Spleen (tissue), 11 donors: ENCODE measurements around the gene ACOD1. TPM values are rescaled to one million over a fixed set of nuclear protein-coding genes. Genes with fewer than 3 reads are reported as not detected.
"Not testable (repeated sequence)": the region's sequence is repeated elsewhere in the genome, so short reads cannot be mapped to it uniquely, and the experiment has no call there.

Source experiments
- DNase-seq: peaks from one replicate; pipeline ENCODE4 v3.0.0-alpha.2; 2020
- H3K27ac ChIP-seq, 8 donors: fragments of 200-600 bp; sonication (generic) in 7 of 8; 1 replicate in 4 of 8; 2 replicates in 4 of 8; pipeline versions ENCODE4 v1.5.0 to v1.8.0; 2016 to 2021; ENCODE audit warnings: inconsistent platforms in 4 of 8, mild to moderate bottlenecking in 4 of 8, moderate library complexity in 1 of 8
- H3K27me3 ChIP-seq, 7 donors: fragments of 200-600 bp; sonication (generic) in 6 of 7; replicated peaks in 1 of 7; 1 replicate in 4 of 7; 2 replicates in 3 of 7; pipeline versions ENCODE4 v1.5.0 to v1.8.0; 2016 to 2021; ENCODE audit warnings: inconsistent platforms in 3 of 7, mild to moderate bottlenecking in 1 of 7
- H3K36me3 ChIP-seq, 6 donors: fragments of 200-600 bp; sonication (generic) in 5 of 6; 1 replicate in 4 of 6; 2 replicates in 2 of 6; pipeline versions ENCODE4 v1.5.0 to v1.8.0; 2016 to 2021; ENCODE audit warnings: inconsistent platforms in 2 of 6
- H3K4me1 ChIP-seq, 6 donors: fragments of 200-600 bp; sonication (generic) in 5 of 6; 1 replicate in 3 of 6; 2 replicates in 3 of 6; pipeline versions ENCODE4 v1.5.0 to v1.8.0; 2016 to 2021; ENCODE audit warnings: inconsistent platforms in 3 of 6
- H3K4me3 ChIP-seq, 8 donors: fragments of 200-600 bp; sonication (generic) in 7 of 8; 1 replicate in 4 of 8; 2 replicates in 4 of 8; pipeline versions ENCODE4 v1.5.0 to v1.8.0; 2016 to 2021; ENCODE audit warnings: inconsistent platforms in 4 of 8, mild to moderate bottlenecking in 4 of 8, moderate library complexity in 2 of 8
- H3K9me3 ChIP-seq, 8 donors: fragments of 200-600 bp; sonication (generic) in 7 of 8; 1 replicate in 4 of 8; 2 replicates in 4 of 8; pipeline versions ENCODE4 v1.5.0 to v1.8.0; 2016 to 2021; ENCODE audit warnings: inconsistent platforms in 4 of 8
- POLR2A ChIP-seq, 3 donors: fragments of 450-650 bp; IDR thresholded peaks; one replicate each; pipeline ENCODE4 v1.5.1; 2017; ENCODE audit warnings: antibody characterized with exemption in 3 of 3, mild to moderate bottlenecking in 1 of 3
- POLR2AphosphoS5 ChIP-seq, 3 donors: sonication (generic); formaldehyde crosslinking; IDR thresholded peaks; one replicate each; pipeline ENCODE4 v1.5.1; 2017; ENCODE audit warnings: antibody characterized with exemption in 3 of 3
- WGBS, 5 donors: extraction: QIAGEN DNeasy Blood & Tissue Kit in 3 of 5; methylation state at CpG; one replicate each; pipeline versions ENCODE4 v1.1.5 to v1.1.7; 2013 to 2018; 5-methylcytosine and 5-hydroxymethylcytosine counted together
- intact Hi-C: fragments of 100-400 bp; cut with DNase I; formaldehyde crosslinking; loops from one replicate; pipeline ENCODE4 v1.15.0; 2023; ENCODE audit warnings: low total_unique reads
- polyA plus RNA-seq, 3 donors: library from polyadenylated mRNA; stranded (reverse); fragments of 200-250 nt; gene quantifications; one replicate each; pipeline ENCODE4 v1.2.1, GENCODE V29; 2013
- total RNA-seq, 7 donors: library from RNA; depleted of rRNA in 3 of 7; stranded (reverse); fragments of >200 nt in 3 of 7; fragmentation: NEBNext Ultra II Directional in 4 of 7; extraction: Animal tissue kit (Norgen Biotek cat#: 25700) in 4 of 7; gene quantifications; one replicate each; pipeline versions ENCODE4 v1.1.0 to v1.2.1, GENCODE V29; 2016 to 2021
- TF ChIP-seq, protein P1 (sequence below), 11 experiments: fragments of 200-600 bp in 7 of 11; fragments of 450-650 bp in 4 of 11; sonication (generic) in 4 of 11; IDR thresholded peaks in 8 of 11; conservative IDR thresholded peaks in 3 of 11; 1 replicate in 7 of 11; 2 replicates in 4 of 11; pipeline versions ENCODE4 v1.4.0 to v1.8.0; 2016 to 2021; ENCODE audit warnings: antibody characterized with exemption in 11 of 11, inconsistent platforms in 4 of 11, mild to moderate bottlenecking in 1 of 11
- donor health status: healthy with polysubstance abuse.
- donor health status: DM: no; HTN: no; CAD: no; lungs with moderate emphysema.
- donor health status: DM: no; HTN: no; CAD: no.
- donor health status: Bipolar disorder and iron deficiency.
- donor health status: healthy.
- donor health status: DM: no; HTN: no; CAD: no.
- donor health status: DM: yes; HTN: yes; CAD: no.

The ACOD1 gene
- total and polyA plus RNA-seq, 10 donors = 0.10 to 0.33 (median 0.15) TPM; not detected in 6

- TF ChIP-seq, protein P1, sequence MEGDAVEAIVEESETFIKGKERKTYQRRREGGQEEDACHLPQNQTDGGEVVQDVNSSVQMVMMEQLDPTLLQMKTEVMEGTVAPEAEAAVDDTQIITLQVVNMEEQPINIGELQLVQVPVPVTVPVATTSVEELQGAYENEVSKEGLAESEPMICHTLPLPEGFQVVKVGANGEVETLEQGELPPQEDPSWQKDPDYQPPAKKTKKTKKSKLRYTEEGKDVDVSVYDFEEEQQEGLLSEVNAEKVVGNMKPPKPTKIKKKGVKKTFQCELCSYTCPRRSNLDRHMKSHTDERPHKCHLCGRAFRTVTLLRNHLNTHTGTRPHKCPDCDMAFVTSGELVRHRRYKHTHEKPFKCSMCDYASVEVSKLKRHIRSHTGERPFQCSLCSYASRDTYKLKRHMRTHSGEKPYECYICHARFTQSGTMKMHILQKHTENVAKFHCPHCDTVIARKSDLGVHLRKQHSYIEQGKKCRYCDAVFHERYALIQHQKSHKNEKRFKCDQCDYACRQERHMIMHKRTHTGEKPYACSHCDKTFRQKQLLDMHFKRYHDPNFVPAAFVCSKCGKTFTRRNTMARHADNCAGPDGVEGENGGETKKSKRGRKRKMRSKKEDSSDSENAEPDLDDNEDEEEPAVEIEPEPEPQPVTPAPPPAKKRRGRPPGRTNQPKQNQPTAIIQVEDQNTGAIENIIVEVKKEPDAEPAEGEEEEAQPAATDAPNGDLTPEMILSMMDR (IDR thresholded peaks at IDR 0.05 in 8 of 11, conservative IDR thresholded peaks at IDR 0.05 in 3 of 11) = no peak
- no peak for TF ChIP-seq POLR2AphosphoS5 (IDR thresholded peaks at IDR 0.05)
- TF ChIP-seq POLR2A (IDR thresholded peaks at IDR 0.05) = no peak
- WGBS, 5 donors = 72 to 87% (median 85%) methylated on average over 4 of the region's 4 CpGs
- H3K36me3 ChIP-seq = no peaks in the 10 kb centered on the region
These were observed 34.4 kb upstream of the ACOD1 start for GRCh38 chr13:76913898-76914297.

GRCh38 chr13:76917095-76917494 lies 31.2 kb upstream of the ACOD1 start:
- Histone ChIP-seq H3K4me1 (no peaks in the 10 kb centered on the region), H3K4me3 (no peak overlapping the region), H3K36me3 (no peaks in the 10 kb centered on the region), H3K27ac (no peak overlapping the region), H3K27me3 (peaks cover 0 to 5% (median 0%) of the 10 kb centered on the region in 7 donors), H3K9me3 (peaks cover 0 to 3% (median 0%) of the 10 kb centered on the region in 8 donors)
- intact Hi-C loops = no loop called here
- DNase-seq = no peak
- TF ChIP-seq POLR2AphosphoS5 (IDR thresholded peaks at IDR 0.05) (no peak), POLR2A (IDR thresholded peaks at IDR 0.05) (no peak)
- TF ChIP-seq, protein P1 (IDR thresholded peaks at IDR 0.05 in 8 of 11, conservative IDR thresholded peaks at IDR 0.05 in 3 of 11) = no peak
- WGBS, 5 donors = 90 to 98% (median 94%) methylated on average over 1 of the region's 1 CpG

More at GRCh38 chr13:76913898-76914297, 34.4 kb upstream of the ACOD1 start:
- peaks cover 0 to 5% (median 0%) of the 10 kb centered on the region in 7 donors for H3K27me3 ChIP-seq
- no peaks in the 10 kb centered on the region for H3K9me3 ChIP-seq
- intact Hi-C loops = no loop called here
- no peak overlapping the region for H3K27ac ChIP-seq
- DNase-seq = no peak
- H3K4me3 ChIP-seq = no peak overlapping the region
- H3K4me1 ChIP-seq = no peaks in the 10 kb centered on the region

DNA sequence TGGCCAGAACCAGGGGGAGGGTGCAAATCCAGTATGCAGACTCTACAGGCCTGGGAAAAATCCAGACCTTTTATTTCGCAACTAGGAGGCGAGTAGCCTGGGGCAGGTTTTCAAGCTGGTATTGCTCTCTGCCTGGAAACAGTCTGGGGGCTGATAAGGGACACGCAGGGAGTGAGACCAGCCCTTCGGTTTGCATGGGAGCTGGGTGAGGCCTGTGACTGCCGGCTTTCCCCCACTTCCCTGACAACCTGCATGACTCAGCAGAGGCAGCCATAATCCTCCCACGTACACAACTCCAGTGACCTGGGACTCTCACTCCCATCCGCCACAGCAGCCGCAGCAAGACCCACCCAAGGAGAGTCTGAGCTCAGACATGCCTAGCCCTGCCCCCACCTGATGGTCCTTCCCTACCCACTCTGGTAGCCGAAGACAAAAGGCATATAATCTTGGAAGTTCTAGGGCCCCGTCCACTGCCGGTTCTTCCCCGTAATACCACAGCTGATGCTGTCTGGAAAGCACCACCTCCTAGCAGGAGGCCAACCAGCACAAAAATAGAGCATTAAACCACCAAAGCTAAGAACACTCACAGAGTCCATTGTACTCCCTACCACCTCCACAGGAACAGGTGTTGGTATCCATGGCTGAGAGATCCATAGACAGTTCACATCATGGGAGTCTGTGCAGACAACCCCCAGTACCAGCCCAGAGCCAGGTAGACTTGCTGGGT lies 30.4 kb upstream of the ACOD1 start:
- not testable (repeated sequence) for H3K9me3 ChIP-seq, H3K27ac ChIP-seq
- WGBS, 5 donors = 83 to 95% (median 91%) methylated on average over 10 to 12 of the region's 12 CpGs

DNA sequence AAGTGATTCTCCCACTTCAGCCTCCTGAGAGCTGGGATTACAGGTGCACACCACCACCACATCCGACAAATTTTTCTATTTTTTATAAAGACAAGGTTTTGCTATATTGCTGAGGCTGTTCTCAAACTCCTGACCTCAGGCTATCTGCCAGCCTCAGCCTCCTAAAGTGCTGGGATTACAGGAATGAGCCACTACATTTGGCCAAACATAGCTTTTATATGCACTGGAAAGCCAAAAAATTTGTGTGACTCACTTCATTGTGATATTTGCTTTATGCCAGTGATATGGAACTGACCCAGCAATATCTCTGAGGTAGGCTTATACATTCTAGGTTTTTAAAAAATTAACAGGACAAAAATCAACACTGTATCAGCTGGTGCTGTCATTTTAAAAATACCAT lies 26.8 kb upstream of the ACOD1 start:
- Histone ChIP-seq H3K9me3 (peaks cover 0 to 3% (median 0%) of the 10 kb centered on the region in 8 donors), H3K36me3 (no peaks in the 10 kb centered on the region), H3K4me3 (no peak overlapping the region), H3K27me3 (no peaks in the 10 kb centered on the region), H3K27ac (no peak overlapping the region), H3K4me1 (no peaks in the 10 kb centered on the region)
- 58 to 97% (median 92%) methylated on average over 1 of the region's 1 CpG for WGBS, 5 donors
- intact Hi-C loops = no loop called here
- DNase-seq = no peak
- no peak for TF ChIP-seq POLR2A (IDR thresholded peaks at IDR 0.05)

More for the DNA sequence above, 30.4 kb upstream of the ACOD1 start:
- intact Hi-C loops, H3K4me3 ChIP-seq, H3K27me3 ChIP-seq, H3K4me1 ChIP-seq, H3K36me3 ChIP-seq, DNase-seq: not testable (repeated sequence)

- DNase-seq = no peak
- WGBS, 5 donors = 73 to 95% (median 82%) methylated on average over 1 of the region's 1 CpG
- Histone ChIP-seq H3K9me3 (peaks cover 0 to 3% (median 0%) of the 10 kb centered on the region in 8 donors), H3K36me3 (no peaks in the 10 kb centered on the region), H3K27me3 (no peaks in the 10 kb centered on the region), H3K27ac (no peak overlapping the region), H3K4me3 (no peak overlapping the region), H3K4me1 (no peaks in the 10 kb centered on the region)
- intact Hi-C loops = no loop called here
- TF ChIP-seq, protein P1 (IDR thresholded peaks at IDR 0.05 in 8 of 11, conservative IDR thresholded peaks at IDR 0.05 in 3 of 11) = no peak
- no peak for TF ChIP-seq POLR2AphosphoS5 (IDR thresholded peaks at IDR 0.05)
- TF ChIP-seq POLR2A (IDR thresholded peaks at IDR 0.05) = no peak
These were observed 23.2 kb upstream of the ACOD1 start for GRCh38 chr13:76925115-76925514.
